WTC11 (cell line): Measurements from ENCODE around the gene ANP32D. TPM values are rescaled to one million over a fixed set of nuclear protein-coding genes. Genes with fewer than 3 reads are reported as not detected.

ENCODE experiments used
- ATAC-seq: fragments of 200-7000 bp; cut with Tn5 transposase; 2 replicates; pipeline ENCODE4 v1.10.0; 2021; ENCODE audit warnings: mild to moderate bottlenecking, moderate library complexity
- CTCF ChIA-PET: fragments of 300-600 bp; sonication (Branson Sonifier 250); formaldehyde crosslinking; loops from one replicate; lab custom pipeline; 2021; ENCODE audit warnings: antibody characterized with exemption; lab: Charles Lee
- POLR2A ChIA-PET: fragments of 350-600 bp; sonication (Branson Sonifier 250); formaldehyde crosslinking; loops from one replicate; lab custom pipeline; 2021; ENCODE audit warnings: antibody characterized with exemption; lab: Charles Lee
- DNase-seq: peaks from one replicate; pipeline ENCODE4 v3.0.0; 2021; ENCODE audit warnings: low spot score
- H3K27ac Mint-ChIP-seq: 2 replicates; pipeline ENCODE4 v1.8.0; 2021; ENCODE audit warnings: mixed read lengths
- H3K27me3 Mint-ChIP-seq: 2 replicates; pipeline ENCODE4 v1.8.0; 2021; ENCODE audit warnings: low read depth, mild to moderate bottlenecking, moderate library complexity, mixed read lengths
- H3K36me3 Mint-ChIP-seq: 2 replicates; pipeline ENCODE4 v1.8.0; 2021; ENCODE audit warnings: mixed read lengths
- H3K4me1 Mint-ChIP-seq: 2 replicates; pipeline ENCODE4 v1.8.0; 2022; ENCODE audit warnings: mixed read lengths
- H3K4me3 Mint-ChIP-seq: 2 replicates; pipeline ENCODE4 v1.8.0; 2021; ENCODE audit warnings: mild to moderate bottlenecking, moderate library complexity, mixed read lengths
- H3K9me3 Mint-ChIP-seq: 2 replicates; pipeline ENCODE4 v1.8.0; 2021; ENCODE audit warnings: mixed read lengths
- EMX1 ChIP-seq: fragments of 250-450 bp; sonication (Bioruptor Pico); IDR thresholded peaks from 2 replicates; pipeline ENCODE4 v1.8.0; 2021; ENCODE audit warnings: mild to moderate bottlenecking
- FOXJ3 ChIP-seq: sonication (generic); formaldehyde crosslinking; IDR thresholded peaks from 2 replicates; pipeline ENCODE4 v1.9.0; 2021; ENCODE audit warnings: missing genetic modification reagents, mild to moderate bottlenecking, borderline replicate concordance
- FOXP1 ChIP-seq: sonication (generic); formaldehyde crosslinking; IDR thresholded peaks from 2 replicates; pipeline ENCODE4 v1.8.0; 2022; ENCODE audit warnings: missing genetic modification reagents, mild to moderate bottlenecking, moderate library complexity, borderline replicate concordance
- GABPB1 ChIP-seq: sonication (generic); formaldehyde crosslinking; IDR thresholded peaks from 2 replicates; pipeline ENCODE4 v1.8.1; 2023; ENCODE audit warnings: mild to moderate bottlenecking, missing genetic modification reagents
- HMGA2 ChIP-seq: fragments of 250-450 bp; sonication (Bioruptor Pico); IDR thresholded peaks from 2 replicates; pipeline ENCODE4 v1.4.0; 2021; ENCODE audit warnings: mild to moderate bottlenecking, moderate library complexity
- JAZF1 ChIP-seq: fragments of 250-450 bp; sonication (Bioruptor Pico); IDR thresholded peaks from 2 replicates; pipeline ENCODE4 v1.9.0; 2021; ENCODE audit warnings: moderate library complexity, mild to moderate bottlenecking, inconsistent platforms
- NFYB ChIP-seq: sonication (generic); formaldehyde crosslinking; conservative IDR thresholded peaks from 2 replicates; pipeline ENCODE4 v1.8.0; 2022; ENCODE audit warnings: low read depth, missing genetic modification reagents
- NR3C1 ChIP-seq: sonication (generic); formaldehyde crosslinking; conservative IDR thresholded peaks from 2 replicates; pipeline ENCODE4 v1.8.1; 2023; ENCODE audit warnings: low read depth, mild to moderate bottlenecking, missing genetic modification reagents
- OVOL2 ChIP-seq: fragments of 250-450 bp; sonication (Bioruptor Pico); IDR thresholded peaks from 2 replicates; pipeline ENCODE4 v1.9.0; 2021; ENCODE audit warnings: mild to moderate bottlenecking, borderline replicate concordance
- SMAD4 ChIP-seq: sonication (generic); formaldehyde crosslinking; IDR thresholded peaks from 2 replicates; pipeline ENCODE4 v1.8.0; 2022; ENCODE audit warnings: mild to moderate bottlenecking, missing genetic modification reagents
- TEAD1 ChIP-seq: sonication (generic); formaldehyde crosslinking; IDR thresholded peaks from 2 replicates; pipeline ENCODE4 v1.8.0; 2022; ENCODE audit warnings: mild to moderate bottlenecking, missing genetic modification reagents
- ZNF219 ChIP-seq: sonication (generic); formaldehyde crosslinking; IDR thresholded peaks from 2 replicates; pipeline ENCODE4 v1.8.0; 2023; ENCODE audit warnings: missing genetic modification reagents, mild to moderate bottlenecking, borderline replicate concordance
- ZNF317 ChIP-seq: sonication (generic); formaldehyde crosslinking; IDR thresholded peaks from 2 replicates; pipeline ENCODE4 v1.8.1; 2023; ENCODE audit warnings: low read depth, mild to moderate bottlenecking, moderate library complexity, missing genetic modification reagents, borderline replicate concordance
- total RNA-seq: library from RNA; stranded (reverse); gene quantifications from 3 replicates; pipeline ENCODE4 v1.2.3, GENCODE V29; 2021
- TF ChIP-seq, protein P1 (sequence below): sonication (generic); formaldehyde crosslinking; IDR thresholded peaks from 2 replicates; pipeline ENCODE4 v1.8.1; 2022; ENCODE audit warnings: low read depth, missing genetic modification reagents, borderline replicate concordance
- TF ChIP-seq, protein P2 (sequence below): sonication (generic); formaldehyde crosslinking; IDR thresholded peaks from 2 replicates; pipeline ENCODE4 v1.8.0; 2022; ENCODE audit warnings: missing genetic modification reagents
- TF ChIP-seq, protein P3 (sequence below): sonication (generic); formaldehyde crosslinking; IDR thresholded peaks from 2 replicates; pipeline ENCODE4 v1.8.1; 2023; ENCODE audit warnings: mild to moderate bottlenecking, missing genetic modification reagents
- TF ChIP-seq, protein P4 (sequence below): fragments of 250-450 bp; sonication (Bioruptor Pico); IDR thresholded peaks from 2 replicates; pipeline ENCODE4 v1.9.0; 2021; ENCODE audit warnings: mild to moderate bottlenecking
- TF ChIP-seq, protein P5 (sequence below): fragments of 250-450 bp; sonication (Bioruptor Pico); IDR thresholded peaks from 2 replicates; pipeline ENCODE4 v2.1.2; 2022; ENCODE audit warnings: mild to moderate bottlenecking, moderate library complexity
- TF ChIP-seq, protein P6 (sequence below): sonication (generic); formaldehyde crosslinking; IDR thresholded peaks from 2 replicates; pipeline ENCODE4 v1.8.1; 2022; ENCODE audit warnings: missing genetic modification reagents, borderline replicate concordance
- TF ChIP-seq, protein P7 (sequence below): sonication (generic); formaldehyde crosslinking; IDR thresholded peaks from 2 replicates; pipeline ENCODE4 v1.8.0; 2023; ENCODE audit warnings: missing genetic modification reagents

The ANP32D gene
- total RNA-seq, 1 experiment from 2014 or later = not detected

DNA sequence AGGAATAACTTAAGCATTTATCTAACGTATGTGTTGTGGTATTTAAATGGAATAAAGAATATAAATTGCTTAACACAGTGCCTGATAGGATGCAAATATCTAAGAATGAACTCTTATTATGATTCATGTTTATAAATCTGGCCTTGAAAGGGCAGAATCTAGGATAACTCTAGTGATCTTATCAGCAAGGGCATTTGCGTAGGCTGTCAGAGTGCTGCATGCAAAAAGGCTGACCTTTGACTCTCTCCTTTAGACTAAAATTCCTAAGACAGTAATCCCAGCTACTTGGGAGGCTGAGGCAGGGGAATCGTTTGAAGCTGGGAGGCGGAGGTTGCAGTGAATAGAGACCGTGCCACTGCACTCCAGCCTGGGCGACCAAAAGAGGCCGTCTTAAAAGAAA, 31.3 kb upstream of the ANP32D start:
- Mint-ChIP-seq H3K27me3 (peaks cover 12% of the 10 kb centered on the region), H3K9me3 (peaks cover 13% of the 10 kb centered on the region), H3K4me3 (no peak overlapping the region), H3K27ac (no peak overlapping the region), H3K4me1 (peaks cover 4% of the 10 kb centered on the region), H3K36me3 (no peaks in the 10 kb centered on the region)
- CTCF ChIA-PET = interaction anchor here (1.8 kb wide), 1 partner anchor 154 kb away, joined by 5 read pairs; no protein-coding TSS in a partner anchor
- POLR2A ChIA-PET = no interaction called here
- TF ChIP-seq, protein P1, sequence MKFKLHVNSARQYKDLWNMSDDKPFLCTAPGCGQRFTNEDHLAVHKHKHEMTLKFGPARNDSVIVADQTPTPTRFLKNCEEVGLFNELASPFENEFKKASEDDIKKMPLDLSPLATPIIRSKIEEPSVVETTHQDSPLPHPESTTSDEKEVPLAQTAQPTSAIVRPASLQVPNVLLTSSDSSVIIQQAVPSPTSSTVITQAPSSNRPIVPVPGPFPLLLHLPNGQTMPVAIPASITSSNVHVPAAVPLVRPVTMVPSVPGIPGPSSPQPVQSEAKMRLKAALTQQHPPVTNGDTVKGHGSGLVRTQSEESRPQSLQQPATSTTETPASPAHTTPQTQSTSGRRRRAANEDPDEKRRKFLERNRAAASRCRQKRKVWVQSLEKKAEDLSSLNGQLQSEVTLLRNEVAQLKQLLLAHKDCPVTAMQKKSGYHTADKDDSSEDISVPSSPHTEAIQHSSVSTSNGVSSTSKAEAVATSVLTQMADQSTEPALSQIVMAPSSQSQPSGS (CRISPR knock-in tag) = no peak
- no peak for TF ChIP-seq JAZF1
- no peak for TF ChIP-seq FOXJ3 (CRISPR knock-in tag)
- TF ChIP-seq, protein P2, sequence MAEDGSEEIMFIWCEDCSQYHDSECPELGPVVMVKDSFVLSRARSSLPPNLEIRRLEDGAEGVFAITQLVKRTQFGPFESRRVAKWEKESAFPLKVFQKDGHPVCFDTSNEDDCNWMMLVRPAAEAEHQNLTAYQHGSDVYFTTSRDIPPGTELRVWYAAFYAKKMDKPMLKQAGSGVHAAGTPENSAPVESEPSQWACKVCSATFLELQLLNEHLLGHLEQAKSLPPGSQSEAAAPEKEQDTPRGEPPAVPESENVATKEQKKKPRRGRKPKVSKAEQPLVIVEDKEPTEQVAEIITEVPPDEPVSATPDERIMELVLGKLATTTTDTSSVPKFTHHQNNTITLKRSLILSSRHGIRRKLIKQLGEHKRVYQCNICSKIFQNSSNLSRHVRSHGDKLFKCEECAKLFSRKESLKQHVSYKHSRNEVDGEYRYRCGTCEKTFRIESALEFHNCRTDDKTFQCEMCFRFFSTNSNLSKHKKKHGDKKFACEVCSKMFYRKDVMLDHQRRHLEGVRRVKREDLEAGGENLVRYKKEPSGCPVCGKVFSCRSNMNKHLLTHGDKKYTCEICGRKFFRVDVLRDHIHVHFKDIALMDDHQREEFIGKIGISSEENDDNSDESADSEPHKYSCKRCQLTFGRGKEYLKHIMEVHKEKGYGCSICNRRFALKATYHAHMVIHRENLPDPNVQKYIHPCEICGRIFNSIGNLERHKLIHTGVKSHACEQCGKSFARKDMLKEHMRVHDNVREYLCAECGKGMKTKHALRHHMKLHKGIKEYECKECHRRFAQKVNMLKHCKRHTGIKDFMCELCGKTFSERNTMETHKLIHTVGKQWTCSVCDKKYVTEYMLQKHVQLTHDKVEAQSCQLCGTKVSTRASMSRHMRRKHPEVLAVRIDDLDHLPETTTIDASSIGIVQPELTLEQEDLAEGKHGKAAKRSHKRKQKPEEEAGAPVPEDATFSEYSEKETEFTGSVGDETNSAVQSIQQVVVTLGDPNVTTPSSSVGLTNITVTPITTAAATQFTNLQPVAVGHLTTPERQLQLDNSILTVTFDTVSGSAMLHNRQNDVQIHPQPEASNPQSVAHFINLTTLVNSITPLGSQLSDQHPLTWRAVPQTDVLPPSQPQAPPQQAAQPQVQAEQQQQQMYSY (CRISPR knock-in tag) = no peak
- no peak for TF ChIP-seq GABPB1 (CRISPR knock-in tag)
- TF ChIP-seq, protein P3, sequence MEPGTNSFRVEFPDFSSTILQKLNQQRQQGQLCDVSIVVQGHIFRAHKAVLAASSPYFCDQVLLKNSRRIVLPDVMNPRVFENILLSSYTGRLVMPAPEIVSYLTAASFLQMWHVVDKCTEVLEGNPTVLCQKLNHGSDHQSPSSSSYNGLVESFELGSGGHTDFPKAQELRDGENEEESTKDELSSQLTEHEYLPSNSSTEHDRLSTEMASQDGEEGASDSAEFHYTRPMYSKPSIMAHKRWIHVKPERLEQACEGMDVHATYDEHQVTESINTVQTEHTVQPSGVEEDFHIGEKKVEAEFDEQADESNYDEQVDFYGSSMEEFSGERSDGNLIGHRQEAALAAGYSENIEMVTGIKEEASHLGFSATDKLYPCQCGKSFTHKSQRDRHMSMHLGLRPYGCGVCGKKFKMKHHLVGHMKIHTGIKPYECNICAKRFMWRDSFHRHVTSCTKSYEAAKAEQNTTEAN (CRISPR knock-in tag) = no peak
- TF ChIP-seq OVOL2 (CRISPR knock-in tag) = no peak
- TF ChIP-seq NR3C1 (CRISPR knock-in tag) = no peak
- TF ChIP-seq ZNF219 (CRISPR knock-in tag) = no peak
- no peak for TF ChIP-seq TEAD1 (CRISPR knock-in tag)
- no peak for TF ChIP-seq ZNF317 (CRISPR knock-in tag)
- TF ChIP-seq, protein P4, sequence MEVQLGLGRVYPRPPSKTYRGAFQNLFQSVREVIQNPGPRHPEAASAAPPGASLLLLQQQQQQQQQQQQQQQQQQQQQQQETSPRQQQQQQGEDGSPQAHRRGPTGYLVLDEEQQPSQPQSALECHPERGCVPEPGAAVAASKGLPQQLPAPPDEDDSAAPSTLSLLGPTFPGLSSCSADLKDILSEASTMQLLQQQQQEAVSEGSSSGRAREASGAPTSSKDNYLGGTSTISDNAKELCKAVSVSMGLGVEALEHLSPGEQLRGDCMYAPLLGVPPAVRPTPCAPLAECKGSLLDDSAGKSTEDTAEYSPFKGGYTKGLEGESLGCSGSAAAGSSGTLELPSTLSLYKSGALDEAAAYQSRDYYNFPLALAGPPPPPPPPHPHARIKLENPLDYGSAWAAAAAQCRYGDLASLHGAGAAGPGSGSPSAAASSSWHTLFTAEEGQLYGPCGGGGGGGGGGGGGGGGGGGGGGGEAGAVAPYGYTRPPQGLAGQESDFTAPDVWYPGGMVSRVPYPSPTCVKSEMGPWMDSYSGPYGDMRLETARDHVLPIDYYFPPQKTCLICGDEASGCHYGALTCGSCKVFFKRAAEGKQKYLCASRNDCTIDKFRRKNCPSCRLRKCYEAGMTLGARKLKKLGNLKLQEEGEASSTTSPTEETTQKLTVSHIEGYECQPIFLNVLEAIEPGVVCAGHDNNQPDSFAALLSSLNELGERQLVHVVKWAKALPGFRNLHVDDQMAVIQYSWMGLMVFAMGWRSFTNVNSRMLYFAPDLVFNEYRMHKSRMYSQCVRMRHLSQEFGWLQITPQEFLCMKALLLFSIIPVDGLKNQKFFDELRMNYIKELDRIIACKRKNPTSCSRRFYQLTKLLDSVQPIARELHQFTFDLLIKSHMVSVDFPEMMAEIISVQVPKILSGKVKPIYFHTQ (CRISPR knock-in tag) = no peak
- TF ChIP-seq, protein P5, sequence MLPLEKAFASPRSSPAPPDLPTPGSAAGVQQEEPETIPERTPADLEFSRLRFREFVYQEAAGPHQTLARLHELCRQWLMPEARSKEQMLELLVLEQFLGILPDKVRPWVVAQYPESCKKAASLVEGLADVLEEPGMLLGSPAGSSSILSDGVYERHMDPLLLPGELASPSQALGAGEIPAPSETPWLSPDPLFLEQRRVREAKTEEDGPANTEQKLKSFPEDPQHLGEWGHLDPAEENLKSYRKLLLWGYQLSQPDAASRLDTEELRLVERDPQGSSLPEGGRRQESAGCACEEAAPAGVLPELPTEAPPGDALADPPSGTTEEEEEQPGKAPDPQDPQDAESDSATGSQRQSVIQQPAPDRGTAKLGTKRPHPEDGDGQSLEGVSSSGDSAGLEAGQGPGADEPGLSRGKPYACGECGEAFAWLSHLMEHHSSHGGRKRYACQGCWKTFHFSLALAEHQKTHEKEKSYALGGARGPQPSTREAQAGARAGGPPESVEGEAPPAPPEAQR (CRISPR knock-in tag) = no peak
- no peak for TF ChIP-seq SMAD4 (CRISPR knock-in tag)
- TF ChIP-seq NFYB = no peak
- no peak for TF ChIP-seq HMGA2 (CRISPR knock-in tag)
- TF ChIP-seq, protein P6, sequence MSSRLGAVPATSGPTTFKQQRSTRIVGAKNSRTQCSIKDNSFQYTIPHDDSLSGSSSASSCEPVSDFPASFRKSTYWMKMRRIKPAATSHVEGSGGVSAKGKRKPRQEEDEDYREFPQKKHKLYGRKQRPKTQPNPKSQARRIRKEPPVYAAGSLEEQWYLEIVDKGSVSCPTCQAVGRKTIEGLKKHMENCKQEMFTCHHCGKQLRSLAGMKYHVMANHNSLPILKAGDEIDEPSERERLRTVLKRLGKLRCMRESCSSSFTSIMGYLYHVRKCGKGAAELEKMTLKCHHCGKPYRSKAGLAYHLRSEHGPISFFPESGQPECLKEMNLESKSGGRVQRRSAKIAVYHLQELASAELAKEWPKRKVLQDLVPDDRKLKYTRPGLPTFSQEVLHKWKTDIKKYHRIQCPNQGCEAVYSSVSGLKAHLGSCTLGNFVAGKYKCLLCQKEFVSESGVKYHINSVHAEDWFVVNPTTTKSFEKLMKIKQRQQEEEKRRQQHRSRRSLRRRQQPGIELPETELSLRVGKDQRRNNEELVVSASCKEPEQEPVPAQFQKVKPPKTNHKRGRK = no peak
- TF ChIP-seq, protein P7, sequence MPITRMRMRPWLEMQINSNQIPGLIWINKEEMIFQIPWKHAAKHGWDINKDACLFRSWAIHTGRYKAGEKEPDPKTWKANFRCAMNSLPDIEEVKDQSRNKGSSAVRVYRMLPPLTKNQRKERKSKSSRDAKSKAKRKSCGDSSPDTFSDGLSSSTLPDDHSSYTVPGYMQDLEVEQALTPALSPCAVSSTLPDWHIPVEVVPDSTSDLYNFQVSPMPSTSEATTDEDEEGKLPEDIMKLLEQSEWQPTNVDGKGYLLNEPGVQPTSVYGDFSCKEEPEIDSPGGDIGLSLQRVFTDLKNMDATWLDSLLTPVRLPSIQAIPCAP = no peak
- TF ChIP-seq EMX1 (CRISPR knock-in tag) = no peak
- TF ChIP-seq FOXP1 (CRISPR knock-in tag) = no peak
- DNase-seq = no peak
- no peak for ATAC-seq
